Posterior vena cava (tissue), 2 donors: Measurements from ENCODE around the gene GPX1. TPM values are rescaled to one million over a fixed set of nuclear protein-coding genes. Genes with fewer than 3 reads are reported as not detected.
"Not testable (repeated sequence)": the region's sequence is repeated elsewhere in the genome, so short reads cannot be mapped to it uniquely, and the experiment has no call there.

Source experiments
- DNase-seq: peaks from one replicate; pipeline ENCODE4 v3.0.0-alpha.2; 2020; ENCODE audit warnings: low spot score
- intact Hi-C, 2 donors: fragments of 100-400 bp; cut with DNase I; formaldehyde crosslinking; loops; one replicate each; pipeline versions ENCODE4 v1.14.1 to v1.14.2; 2022 to 2023
- total RNA-seq, 2 donors: library from RNA; stranded (reverse); fragmentation: NEBNext Ultra II Directional; extraction: Animal tissue kit (Norgen Biotek cat#: 25700); gene quantifications; one replicate each; pipeline ENCODE4 v1.2.1, GENCODE V29; 2021
- donor health status: DM: yes; HTN: yes; CAD: no.
- donor health status: DM: yes; HTN: yes; CAD: no.

Gene GPX1
- total RNA-seq, 2 donors from 2014 or later: 212 to 242 TPM

DNA sequence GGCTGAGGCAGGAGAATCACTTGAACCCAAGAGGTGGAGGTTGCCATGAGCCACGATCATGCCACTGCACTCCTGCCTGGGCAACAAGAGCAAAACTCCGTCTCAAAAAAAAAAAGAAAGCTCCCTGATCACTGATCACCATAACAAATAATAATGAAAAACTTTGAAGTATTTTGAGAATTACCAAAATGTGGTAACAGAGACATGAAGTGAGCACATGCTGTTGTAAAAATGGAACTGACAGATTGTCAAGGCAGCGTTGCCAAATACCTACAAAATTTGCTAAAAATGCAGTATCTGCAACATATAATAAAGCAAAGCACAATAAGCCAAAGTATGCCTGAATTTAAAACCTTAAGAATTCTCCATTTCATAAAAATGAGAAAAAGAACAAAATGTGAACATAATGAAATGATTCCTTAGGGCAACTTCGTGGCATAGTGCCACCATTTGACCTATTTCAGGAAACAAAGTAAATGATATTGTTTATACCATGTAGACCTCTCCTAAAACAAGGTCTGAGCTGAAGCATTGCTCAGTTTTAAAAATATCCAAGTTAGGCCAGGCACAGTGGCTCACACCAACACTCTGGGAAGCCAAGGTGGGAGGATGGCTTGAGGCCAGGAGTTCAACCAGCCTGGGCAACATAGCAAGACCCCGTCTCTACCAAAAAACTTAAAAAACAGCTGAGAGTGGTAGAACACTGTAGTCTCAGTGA is 24.1 kb downstream of the GPX1 start:
- DNase-seq: no peak
- intact Hi-C loops: no loop called here

DNA sequence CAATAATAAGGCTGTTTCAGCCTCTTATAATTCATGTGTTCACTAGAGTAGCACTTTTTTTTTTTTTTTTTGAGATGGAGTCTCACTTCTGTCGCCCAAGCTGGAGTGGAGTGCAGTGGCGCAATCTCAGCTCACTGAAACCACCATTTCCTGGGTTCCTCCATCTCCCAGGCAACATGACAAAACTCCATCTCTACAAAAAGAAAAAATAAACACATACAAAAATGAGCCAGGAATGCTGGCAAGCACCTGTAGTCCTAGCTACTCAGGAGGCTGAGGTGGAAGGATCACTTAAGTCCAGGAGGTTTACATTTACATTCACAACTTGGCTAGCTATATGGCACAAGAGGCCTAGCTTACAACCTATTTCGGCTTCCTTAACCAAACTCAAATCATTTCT is 25.1 kb downstream of the GPX1 start:
- intact Hi-C loops: no loop called here

DNA sequence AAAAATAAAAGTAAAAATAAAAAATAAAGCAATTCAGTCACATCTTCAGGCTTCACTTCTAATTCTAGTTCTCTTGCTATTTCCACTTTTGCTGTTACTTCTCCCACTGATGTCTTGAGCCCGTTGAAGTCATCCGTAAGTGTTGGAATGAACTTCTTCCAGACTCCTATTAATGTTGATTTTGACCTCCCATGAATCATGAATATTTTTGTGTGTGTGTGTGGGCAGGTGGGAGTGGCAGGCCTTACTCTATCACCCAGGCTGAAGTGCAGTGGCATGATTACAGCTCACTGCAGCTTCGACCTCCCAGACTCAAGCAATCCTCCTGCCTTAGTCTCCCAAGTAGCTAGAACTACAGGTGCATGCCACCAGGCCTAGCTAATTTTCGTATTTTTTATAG is 29.0 kb downstream of the GPX1 start:
- no peak for DNase-seq
- intact Hi-C loops: no loop called here

More for the DNA sequence above, 25.1 kb downstream of the GPX1 start:
- no peak for DNase-seq

DNA sequence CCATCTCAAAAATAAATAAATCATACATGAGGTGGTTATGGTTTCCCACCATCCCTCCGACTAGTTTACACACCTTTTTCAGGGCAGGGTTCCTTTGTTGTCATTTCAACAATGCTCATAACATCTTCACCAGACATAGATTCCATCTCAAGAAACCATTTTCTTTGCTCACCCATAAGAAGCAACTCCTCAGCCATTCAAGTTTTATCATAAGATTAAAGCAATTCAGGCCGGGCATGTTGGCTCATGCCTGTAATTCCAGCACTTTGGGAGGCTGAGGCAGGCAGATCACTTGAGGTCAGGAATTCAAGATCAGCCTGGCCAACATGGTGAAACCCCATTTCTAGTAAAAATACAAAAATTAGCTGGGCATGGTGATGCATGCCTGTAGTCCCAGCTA is 29.8 kb downstream of the GPX1 start:
- intact Hi-C loops, DNase-seq: not testable (repeated sequence)

DNA sequence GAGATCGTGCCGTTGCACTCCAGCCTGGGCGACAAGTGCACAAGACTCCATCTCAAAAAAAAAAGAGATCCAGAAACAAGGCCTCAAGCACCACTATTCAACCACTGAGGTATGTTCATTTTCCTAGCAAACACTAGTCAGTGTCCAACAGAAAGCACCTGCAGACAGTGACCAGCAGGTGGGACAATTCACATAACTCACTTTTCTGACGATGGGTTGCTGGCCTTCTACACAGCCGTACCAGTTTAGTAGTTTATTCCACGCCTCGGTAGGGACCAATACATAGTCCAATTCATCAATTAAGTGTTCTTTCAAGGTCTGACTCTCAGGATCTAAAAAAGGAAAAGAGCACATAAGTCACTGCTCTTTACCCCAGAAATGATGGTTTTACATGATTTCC is 30.7 kb downstream of the GPX1 start:
- intact Hi-C loops: no loop called here
- no peak for DNase-seq

DNA sequence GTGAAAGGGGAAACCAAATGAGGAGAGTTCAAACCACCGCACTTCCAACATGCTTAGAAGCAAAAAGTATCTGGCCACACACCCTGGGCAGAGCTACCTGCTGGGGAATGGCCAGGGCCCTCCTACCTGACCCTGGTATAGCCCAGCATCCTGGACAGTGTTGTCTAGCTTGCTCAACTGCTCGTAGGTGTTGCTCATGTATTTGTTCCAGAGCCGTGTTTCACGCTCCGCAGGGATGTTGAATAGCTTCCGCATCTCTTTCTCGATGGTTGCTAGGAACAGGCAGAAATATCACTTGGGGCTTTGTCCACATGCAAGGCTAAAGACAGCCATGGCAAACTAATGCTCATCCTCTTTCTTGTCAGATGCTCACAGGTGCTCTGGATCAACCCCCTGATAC is 33.4 kb downstream of the GPX1 start:
- DNase-seq: peak; percentile 16

DNA sequence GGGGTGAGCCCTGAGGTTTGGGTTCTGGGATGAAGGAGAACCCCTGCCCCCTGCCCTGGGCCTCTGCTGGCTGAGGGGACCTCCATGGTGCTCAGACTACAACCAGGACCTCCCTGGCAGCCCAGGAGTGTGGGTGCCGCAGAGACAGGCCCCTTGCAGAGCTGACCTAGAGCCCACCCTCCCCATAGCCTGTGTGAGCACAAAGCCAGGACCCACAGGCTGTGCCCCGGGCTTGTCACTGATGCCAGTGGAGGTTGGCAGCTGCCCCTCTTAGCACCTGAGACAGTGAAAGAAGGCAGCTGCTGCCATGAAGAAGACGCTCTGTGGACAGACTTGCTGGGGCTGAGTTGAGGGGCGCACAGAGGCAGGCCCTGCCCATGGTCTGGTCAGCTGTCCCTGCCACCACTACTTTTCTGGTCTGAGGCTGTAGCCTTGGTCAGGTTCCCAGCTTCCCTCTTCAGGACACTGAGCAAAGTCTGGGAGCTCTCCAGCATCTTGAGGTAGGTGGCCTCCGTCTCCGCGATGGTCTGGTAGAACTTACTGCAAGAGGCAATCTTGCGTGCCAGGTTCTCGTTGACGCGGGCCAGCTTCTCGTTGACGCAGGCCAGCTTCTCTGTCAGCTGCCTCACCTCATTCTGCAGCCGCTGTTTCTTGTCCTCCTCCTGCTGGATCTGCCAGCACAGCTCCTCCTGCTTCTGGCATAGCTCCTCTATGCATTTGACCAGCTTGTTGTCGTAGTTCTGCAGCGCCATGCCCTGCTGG is 41.3 kb downstream of the GPX1 start:
- intact Hi-C loops: no loop called here
- peak; percentile 58 for DNase-seq

More for the DNA sequence above, 33.4 kb downstream of the GPX1 start:
- intact Hi-C loops: no loop called here

DNA sequence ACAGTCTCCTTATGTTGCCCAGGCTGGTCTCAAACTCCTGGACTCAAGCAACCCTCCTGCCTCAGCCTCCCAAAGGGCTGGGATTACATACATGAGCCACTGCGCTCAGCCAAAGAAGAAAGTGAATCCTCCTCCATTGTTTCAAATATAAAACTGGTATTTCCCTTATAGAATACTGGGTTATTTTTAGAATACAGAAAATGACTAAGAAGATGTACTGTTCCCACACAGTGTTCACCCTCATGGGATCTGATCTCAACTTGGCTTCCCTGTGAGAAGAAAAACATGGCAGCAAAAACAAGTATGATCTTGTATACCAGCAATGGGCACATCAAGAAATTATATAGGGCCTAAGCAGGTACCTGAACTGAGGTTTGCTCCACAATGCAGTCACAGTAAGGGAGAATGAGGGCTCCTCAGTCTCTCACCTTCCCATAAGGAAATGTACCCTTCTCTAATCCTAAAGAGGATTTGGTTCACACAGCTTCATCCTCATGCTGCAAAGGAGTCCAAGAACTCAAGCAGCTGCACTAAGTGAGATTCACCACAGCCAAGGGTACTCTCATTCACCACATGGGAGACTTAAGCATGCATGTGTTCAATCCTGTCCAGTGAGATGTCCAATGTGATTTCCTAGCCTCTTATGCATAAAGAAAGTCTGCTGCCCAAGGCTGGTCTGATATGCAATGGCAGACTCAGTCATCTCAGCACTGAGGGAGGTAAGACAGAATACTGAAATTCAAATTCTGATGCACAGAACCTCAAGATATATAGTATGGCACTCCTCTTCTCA is 44.1 kb downstream of the GPX1 start:
- DNase-seq: no peak
- intact Hi-C loops: no loop called here

DNA sequence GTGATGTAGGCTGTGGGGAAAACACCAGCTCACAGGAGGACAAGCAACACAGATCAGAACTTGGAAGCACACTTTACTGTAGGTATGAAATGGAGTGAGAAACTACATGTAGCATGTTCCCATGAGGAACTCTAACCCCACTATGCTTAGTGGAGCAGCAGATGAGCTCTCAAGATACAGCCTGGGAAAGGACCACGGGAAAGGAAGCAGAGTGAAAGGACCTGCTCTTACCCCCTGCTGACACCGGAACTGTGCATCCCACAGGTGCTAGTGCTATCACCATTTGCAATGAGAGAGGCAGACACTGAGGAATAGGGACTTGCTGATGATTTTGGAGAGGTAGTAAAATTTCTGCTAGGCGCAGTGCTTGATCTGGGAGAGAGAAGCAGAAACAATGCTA is 46.9 kb downstream of the GPX1 start:
- DNase-seq: no peak
- intact Hi-C loops: no loop called here

DNA sequence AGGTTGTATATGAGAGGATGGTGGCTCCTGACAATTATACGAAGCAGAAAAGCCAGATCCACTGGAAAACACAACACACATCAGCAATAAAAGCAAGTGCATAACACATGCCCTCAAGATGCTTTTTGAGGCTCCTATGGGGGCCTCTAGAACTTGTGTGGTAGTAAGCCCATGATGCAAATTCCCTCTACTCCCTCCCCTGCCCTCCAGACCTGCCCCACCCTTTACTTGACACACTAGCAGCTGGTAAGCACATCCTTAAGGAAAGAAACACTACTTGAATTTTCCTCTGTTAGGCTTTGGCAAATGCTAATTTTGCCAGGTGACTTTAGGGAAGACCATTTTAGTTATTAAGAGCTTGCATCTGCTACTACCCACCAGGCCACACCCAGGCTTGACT is 47.5 kb downstream of the GPX1 start:
- intact Hi-C loops: no loop called here
- DNase-seq: no peak

Other genes starting within 250 kb of the GPX1 start
- gene USP19, start 237.5 kb downstream of the GPX1 start, total RNA-seq: 10 to 100 TPM; 34.1 to 40.4 TPM
- 100 to 1,000 TPM; 299 to 503 TPM for gene LAMB2, start 225.3 kb downstream of the GPX1 start, total RNA-seq
- gene CCDC71, start 192.0 kb downstream of the GPX1 start, total RNA-seq: 10 to 100 TPM; 14.1 to 14.3 TPM
- gene KLHDC8B, start 186.8 kb downstream of the GPX1 start, total RNA-seq: 10 to 100 TPM; 29.8 to 31.9 TPM
- 1 to 10 TPM; 2.6 to 3.3 TPM for gene C3orf62, start 81.1 kb downstream of the GPX1 start, total RNA-seq
- gene USP4, start 18.3 kb downstream of the GPX1 start, total RNA-seq: 10 to 100 TPM; 49.0 to 54.6 TPM
- 100 to 1,000 TPM; 530 to 640 TPM for gene RHOA, start 53.6 kb upstream of the GPX1 start, total RNA-seq
- gene TCTA, start 54.1 kb upstream of the GPX1 start, total RNA-seq: 10 to 100 TPM; 20.8 to 33.6 TPM
- 1 to 10 TPM; 1.0 to 6.1 TPM for gene AMT, start 64.1 kb upstream of the GPX1 start, total RNA-seq
- 10 to 100 TPM in 1 of 2 donors, 1 to 10 TPM in 1; 7.3 to 12.5 TPM for gene NICN1, start 71.0 kb upstream of the GPX1 start, total RNA-seq
- gene DAG1, start 111.9 kb upstream of the GPX1 start, total RNA-seq: 10 to 100 TPM; 90.8 to 92.8 TPM
- under 1 TPM; 0.42 to 0.48 TPM for gene BSN, start 196.1 kb upstream of the GPX1 start, total RNA-seq